NCI-H2029 treated with DMSO at 0.1 percent for 48 hours (cell line): ENCODE measurements around the gene BBOX1.
"Not testable (repeated sequence)": the region's sequence is repeated elsewhere in the genome, so short reads cannot be mapped to it uniquely, and the experiment has no call there.

Experiments used
- DNase-seq: peaks from one replicate; lab custom pipeline; 2025; lab: John Stamatoyannopoulos, UW

The BBOX1 gene

DNA sequence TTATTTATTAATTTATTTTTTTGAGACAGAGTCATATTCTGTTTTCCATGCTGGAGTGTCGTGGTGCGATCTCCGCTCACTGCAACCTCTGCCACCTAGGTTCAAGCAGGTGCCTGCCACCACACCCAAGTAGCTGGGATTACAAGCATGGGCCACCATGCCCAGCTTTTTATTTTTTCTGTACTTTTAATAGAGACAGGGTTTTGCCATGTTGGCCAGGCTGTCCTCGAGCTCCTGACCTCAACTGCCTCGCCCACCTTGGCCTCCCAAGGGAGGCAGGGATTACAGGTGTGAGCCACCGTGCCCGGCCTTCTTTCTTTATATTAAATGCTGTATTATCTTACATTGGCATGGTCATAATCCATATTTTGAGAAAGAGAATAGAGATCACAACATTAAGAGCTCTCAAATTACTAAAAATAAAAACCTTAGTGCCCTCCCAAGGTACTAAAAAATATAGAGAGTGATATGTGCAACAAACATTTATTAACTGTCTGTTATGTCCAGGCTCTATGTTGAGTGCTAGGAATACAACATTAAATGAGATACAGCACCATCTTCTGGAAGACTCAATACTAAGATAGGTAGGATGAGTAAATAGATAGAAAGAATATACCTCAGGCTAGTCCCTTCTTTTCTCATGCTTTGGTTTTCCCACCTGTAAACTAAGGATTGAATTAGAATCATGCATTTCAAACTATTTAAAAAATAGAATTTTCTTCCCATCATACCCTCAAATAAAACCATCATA is 84.1 kb downstream of the BBOX1 start:
- no peak for DNase-seq

- no peak for DNase-seq
Observed at GRCh38 chr11:27129686-27130085, 89.1 kb downstream of the BBOX1 start.

DNA sequence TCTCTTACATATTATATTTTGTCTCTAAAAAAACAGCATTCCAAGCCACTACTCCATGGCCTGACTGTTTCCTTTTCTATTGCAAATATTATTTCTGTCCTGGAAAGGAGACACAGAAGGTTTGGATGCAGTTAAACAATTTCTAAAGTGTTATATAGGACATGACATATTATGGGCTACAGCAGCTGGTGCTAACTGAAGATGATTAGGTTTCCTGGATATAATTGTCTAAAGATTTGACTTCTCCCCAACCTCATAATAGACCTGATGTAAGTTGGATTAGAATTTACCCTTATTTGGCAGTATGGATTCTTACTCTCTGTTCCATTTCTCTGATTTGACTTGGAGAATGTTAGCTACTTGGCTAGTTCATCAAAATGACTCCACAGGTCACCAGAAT is 90.2 kb downstream of the BBOX1 start:
- DNase-seq, result no peak

- not testable (repeated sequence) for DNase-seq
Observed at GRCh38 chr11:27135924-27136329, 95.3 kb downstream of the BBOX1 start.

DNA sequence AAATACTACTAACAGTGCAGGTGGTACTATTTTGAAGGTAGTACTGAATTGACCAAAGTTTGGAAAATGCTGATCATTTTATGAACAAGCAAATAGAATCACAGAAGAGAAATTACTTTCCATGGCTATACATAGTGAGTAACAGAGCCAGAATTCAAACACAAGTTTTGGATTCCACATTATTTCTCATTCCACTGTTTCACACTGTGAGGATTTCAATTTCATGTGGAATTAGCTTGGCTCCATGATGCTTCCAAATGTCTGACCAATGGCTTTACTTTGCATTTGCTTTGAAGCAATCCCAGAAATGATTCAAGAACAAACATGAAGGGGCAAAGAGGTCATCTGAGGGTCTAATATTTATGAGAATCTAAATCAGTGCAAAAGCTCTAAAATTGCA is 98.1 kb downstream of the BBOX1 start:
- DNase-seq, result no peak

GRCh38 chr11:27139742-27140367 is 99.2 kb downstream of the BBOX1 start:
- no peak for DNase-seq

DNA sequence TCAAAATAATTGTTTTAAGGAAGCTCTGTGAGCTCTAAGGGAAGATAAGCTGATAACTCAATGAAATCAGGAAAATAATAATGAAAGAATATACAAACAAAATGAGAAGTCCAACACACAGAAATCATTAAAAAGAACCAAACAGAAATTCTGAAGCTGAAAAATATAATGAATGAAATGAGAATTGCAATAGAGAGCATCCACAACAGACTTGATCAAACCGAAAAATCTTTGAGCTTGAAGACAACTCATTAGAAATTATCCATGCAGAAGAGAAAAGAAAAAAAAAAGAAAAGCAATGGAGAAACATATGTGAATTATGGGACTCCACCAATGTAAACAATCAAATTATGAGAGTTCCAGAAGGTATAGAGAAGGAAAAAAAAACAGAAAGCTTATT is 101.0 kb downstream of the BBOX1 start:
- no peak for DNase-seq

GRCh38 chr11:27147916-27148315 is 107.3 kb downstream of the BBOX1 start:
- DNase-seq, result no peak

DNA sequence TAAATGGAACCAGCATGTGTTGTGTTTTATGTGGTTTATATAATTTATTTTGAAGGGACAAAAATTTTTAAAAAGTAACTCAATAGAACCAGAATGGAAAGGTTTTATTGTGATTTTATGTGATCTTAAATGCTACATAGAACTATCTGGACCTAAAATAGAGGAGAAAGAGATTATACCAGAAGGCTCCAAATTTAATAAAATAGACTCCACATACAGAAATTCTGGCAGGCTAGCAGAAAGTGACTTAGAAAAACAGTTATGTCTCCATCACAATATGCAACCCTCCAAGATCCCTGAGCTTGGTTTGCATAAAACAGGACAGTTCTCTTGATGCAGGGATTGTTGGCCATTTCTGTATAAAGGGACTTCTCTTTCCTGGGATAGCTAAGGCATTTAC is 107.9 kb downstream of the BBOX1 start:
- DNase-seq, result no peak

DNA sequence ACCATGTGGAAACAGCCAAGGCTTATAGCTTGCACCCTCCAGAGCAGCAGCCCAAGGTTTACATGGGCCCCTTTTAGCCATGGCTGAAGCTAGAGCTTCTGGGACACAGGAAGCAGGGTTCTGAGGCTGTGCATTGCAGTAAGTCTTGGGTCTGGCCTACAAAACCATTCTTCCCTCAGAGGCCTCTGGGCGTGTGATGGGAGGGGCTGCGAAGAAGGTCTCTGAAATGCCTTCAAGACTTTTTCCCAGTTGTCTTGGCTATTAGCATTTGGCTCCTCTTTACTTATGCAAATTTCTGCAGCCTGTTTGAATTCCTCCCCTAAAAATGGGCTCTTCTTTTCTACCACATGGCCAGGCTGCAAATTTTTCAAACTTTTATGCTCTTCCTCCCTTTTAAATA is 109.5 kb downstream of the BBOX1 start:
- no peak for DNase-seq

- DNase-seq, result no peak
Observed at GRCh38 chr11:27153136-27153535, 112.5 kb downstream of the BBOX1 start.

DNA sequence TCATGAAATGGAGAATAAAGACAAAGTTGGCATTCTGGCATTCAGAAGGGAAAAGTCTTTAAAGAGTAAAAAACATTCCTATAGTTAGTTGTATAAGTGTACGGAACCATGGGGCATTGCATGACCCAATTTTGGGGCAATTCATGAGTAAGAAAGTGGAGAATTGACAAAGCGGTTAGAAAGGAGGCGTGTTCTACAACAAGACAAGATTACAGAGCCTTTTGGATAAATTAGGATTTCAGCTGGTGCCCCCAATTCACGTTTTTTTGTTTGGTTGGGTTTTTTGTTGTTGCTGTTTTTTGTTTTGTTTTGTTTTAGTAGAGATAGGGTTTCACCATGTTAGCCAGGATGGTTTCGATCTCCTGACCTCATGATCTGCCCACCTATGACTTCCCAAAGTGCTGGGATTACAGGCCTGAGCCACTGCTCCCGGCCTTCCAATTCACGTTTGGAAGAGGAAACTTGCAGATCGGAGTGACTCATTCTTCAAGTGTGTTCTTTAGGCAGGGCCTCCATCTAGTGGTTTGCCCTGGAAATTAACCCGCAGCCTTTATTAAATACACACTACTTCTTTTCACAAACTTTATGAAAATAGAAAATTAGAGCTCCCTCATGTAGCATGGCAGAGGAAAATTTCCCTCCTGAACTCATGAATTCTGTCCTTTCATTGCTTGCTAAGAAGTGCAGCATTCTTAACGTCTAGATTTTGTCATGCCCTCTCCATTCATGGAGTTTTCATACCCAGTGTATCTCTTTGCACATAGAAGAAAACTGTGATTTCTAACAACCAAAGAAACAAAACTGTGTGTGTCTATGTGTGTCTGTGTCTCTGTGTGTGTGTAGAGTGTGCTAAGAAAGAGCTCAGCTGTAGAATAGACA is 118.1 kb downstream of the BBOX1 start:
- DNase-seq, result peak; percentile 23

GRCh38 chr11:27159335-27159679 is 118.7 kb downstream of the BBOX1 start:
- no peak for DNase-seq

DNA sequence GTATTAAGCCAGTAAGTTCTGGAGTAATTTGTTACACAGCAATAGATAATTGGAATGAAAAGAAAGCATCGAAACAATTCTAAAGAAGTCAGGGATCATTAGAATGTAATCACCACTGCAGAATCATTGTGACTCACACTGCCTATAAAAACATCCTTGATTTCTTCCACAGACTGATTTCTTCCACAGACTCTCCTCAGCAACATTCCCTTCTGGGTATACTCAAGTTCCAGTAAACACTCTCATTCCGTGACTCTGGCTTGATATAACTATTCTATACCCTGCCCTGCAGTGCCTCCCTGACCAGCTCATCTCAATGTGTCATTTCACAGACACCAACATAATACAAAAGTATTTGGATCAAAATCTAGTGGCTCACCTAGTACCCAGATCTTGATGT is 120.5 kb downstream of the BBOX1 start:
- no peak for DNase-seq

DNA sequence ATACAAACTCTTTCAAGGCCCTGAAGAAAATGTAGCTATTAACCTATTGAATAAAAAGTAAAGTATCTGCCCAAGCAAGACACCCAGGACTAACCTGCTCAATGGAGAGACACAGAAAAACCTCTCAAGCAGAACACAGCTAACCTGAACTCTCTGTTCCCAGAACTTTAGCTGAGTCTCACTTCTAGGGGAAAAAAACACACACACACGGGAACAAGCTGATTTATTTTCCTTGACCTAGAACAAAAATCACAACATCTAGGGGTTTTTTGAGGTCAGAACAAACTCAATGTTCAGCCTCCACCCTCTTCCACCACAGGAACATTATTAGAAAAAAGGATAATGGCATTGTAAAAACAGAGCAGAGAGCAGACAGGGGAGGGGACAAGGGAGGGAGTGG is 121.6 kb downstream of the BBOX1 start:
- no peak for DNase-seq

GRCh38 chr11:27166130-27166529 is 125.5 kb downstream of the BBOX1 start:
- DNase-seq, result no peak

DNA sequence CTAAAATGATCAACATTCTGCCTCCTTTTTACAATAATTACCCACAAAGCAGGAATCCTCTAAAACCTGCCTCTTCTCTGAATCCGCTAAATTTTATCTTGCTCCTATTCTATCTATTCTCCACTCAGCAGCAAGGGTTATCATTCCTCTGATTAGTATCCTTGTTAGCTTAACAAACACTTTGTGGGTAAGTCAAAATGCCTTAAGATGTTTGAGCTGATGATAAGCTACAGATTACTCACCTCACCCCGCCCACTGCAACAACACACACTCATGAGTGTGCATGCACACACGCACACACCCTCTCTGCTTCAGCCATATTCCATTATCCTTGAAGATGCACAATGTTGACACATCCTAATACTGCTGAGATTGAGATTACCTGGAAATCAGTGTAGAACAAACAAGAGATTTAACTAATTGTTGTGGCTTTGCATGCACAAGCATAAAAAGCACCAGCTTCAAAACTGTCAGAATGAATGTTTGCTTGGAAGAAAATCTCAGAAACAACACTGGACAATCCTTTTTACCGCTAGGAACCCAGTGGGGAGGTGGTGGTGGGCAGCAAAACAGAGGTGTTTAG is 130.9 kb downstream of the BBOX1 start:
- DNase-seq, result no peak

DNA sequence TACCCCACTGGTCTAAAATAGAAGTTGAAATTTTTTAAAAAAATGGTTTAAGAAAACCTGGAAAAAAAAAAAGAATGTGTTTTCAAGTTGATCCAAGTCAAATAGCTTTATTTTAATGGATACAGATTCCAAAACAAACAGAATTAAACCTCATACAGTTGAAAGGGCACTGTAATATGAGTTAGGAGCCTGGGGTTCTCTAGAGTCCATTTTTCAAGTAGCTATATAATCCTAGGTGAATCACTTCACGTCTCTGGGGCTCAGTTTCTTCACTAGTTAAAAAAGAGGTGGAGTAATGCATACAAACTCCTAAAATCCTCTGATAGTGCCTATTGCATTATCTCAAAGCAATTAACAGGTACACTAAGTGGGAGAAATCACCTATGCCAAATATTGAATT is 132.9 kb downstream of the BBOX1 start:
- no peak for DNase-seq

DNA sequence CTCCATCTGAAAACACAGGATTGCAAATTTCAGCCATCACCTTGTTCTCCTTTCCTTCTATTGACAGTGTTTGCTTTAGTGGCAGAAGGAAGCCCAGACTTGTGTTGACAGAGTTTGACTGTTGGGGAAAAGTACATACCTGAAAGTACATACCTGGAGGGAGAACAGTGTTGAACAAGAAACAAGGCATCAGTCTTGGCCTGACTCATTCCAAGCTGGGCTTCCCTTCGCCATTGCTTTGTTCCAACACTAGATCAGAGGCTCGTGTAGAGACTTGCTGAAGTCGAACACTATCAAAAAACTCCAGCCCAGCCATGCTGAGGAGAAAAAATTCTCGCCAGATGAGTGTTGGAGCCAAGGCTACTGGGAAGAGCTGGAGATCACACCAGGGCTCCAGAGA is 133.4 kb downstream of the BBOX1 start:
- no peak for DNase-seq

GRCh38 chr11:27174672-27175210 is 134.1 kb downstream of the BBOX1 start:
- no peak for DNase-seq

DNA sequence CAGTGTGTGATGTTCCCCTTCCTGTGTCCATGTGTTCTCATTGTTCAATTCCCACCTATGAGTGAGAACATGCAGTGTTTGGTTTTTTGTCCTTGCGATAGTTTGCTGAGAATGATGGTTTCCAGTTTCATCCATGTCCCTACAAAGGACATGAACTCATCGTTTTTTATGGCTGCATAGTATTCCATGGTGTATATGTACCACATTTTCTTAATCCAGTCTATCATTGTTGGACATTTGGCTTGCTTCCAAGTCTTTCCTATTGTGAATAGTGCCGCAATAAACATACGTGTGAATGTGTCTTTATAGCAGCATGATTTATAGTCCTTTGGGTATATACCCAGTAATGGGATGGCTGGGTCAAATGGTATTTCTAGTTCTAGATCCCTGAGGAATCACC is 134.9 kb downstream of the BBOX1 start:
- DNase-seq, result not testable (repeated sequence)
